GM12891 (cell line): ENCODE measurements around the gene CTNNB1.

Source experiments
- PAX5 ChIP-seq: IDR thresholded peaks from 2 replicates; pipeline ENCODE4 v1.6.1; 2011; ENCODE audit warnings: low read length, moderate library complexity, mild to moderate bottlenecking; ENCODE audit not compliant: insufficient read depth, severe bottlenecking
- POLR2A ChIP-seq: IDR thresholded peaks from 2 replicates; pipeline ENCODE4 v1.6.1; 2011; ENCODE audit warnings: low read depth, low read length, control low read depth
- POU2F2 ChIP-seq: IDR thresholded peaks from 2 replicates; pipeline ENCODE4 v1.6.1; 2011; ENCODE audit warnings: low read depth, mild to moderate bottlenecking, control low read depth, low read length, moderate library complexity

DNA sequence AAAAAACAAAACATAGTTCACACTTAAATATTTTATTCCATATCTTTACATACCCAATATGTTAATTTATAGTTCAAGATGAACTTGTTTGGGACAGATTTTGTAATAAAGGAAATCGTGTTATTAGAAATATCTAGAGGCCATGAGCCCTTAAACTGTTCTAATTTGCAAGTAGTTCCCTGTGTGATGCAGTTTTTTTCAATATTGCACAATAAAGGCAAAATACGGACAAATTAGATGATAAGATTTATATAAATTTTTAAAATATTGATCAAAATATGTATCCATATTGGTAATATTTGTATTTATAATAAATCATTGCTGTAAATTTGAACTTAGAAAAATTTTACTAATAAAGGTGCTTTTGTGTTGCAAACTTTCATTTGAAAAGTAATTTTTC is 23.8 kb downstream of the CTNNB1 start:
- TF ChIP-seq POLR2A (no peak), POU2F2 (no peak), PAX5 (no peak)
